HEK293 (cell line): ENCODE measurements around the gene CNKSR2.

Experiments used
- CTCF ChIP-seq: fragments of 450-650 bp; formaldehyde crosslinking; IDR thresholded peaks from 2 replicates; pipeline ENCODE4 v1.5.1; 2016; ENCODE audit warnings: missing biosample characterization, missing genetic modification characterization
- GLI2 ChIP-seq: fragments of 450-650 bp; formaldehyde crosslinking; IDR thresholded peaks from 2 replicates; pipeline ENCODE4; 2017; ENCODE audit warnings: missing biosample characterization, missing genetic modification characterization, low read depth, borderline replicate concordance
- PRDM10 ChIP-seq: fragments of 450-650 bp; formaldehyde crosslinking; IDR thresholded peaks from 2 replicates; pipeline ENCODE4 v1.5.1; 2016; ENCODE audit warnings: missing biosample characterization, missing genetic modification characterization
- ZBTB17 ChIP-seq: fragments of 450-650 bp; formaldehyde crosslinking; IDR thresholded peaks from 2 replicates; pipeline ENCODE4 v1.5.1; 2016; ENCODE audit warnings: missing biosample characterization, missing genetic modification characterization
- ZNF24 ChIP-seq: fragments of 450-650 bp; formaldehyde crosslinking; IDR thresholded peaks from 2 replicates; pipeline ENCODE4 v1.5.1; 2016; ENCODE audit warnings: missing biosample characterization, missing genetic modification characterization
- ZNF248 ChIP-seq: fragments of 450-650 bp; formaldehyde crosslinking; IDR thresholded peaks from 2 replicates; pipeline ENCODE4 v1.5.1; 2017; ENCODE audit warnings: missing biosample characterization, missing genetic modification characterization
- ZNF274 ChIP-seq, 2 experiments: fragments of 200-500 bp in 1 of 2; fragments of 450-650 bp in 1 of 2; sonication (Bioruptor generic) in 1 of 2; formaldehyde crosslinking in 1 of 2; IDR thresholded peaks; 2 replicates each; pipeline versions ENCODE4 v1.5.1 to v1.6.1; 2014 to 2016; ENCODE audit warnings: borderline replicate concordance in 1 of 2, inconsistent platforms in 1 of 2, low read length in 1 of 2, missing biosample characterization in 1 of 2, missing genetic modification characterization in 1 of 2
- ZNF398 ChIP-seq: fragments of 450-650 bp; formaldehyde crosslinking; IDR thresholded peaks from 2 replicates; pipeline ENCODE4 v1.5.1; 2017; ENCODE audit warnings: missing biosample characterization, missing genetic modification characterization
- ZNF558 ChIP-seq: fragments of 450-650 bp; formaldehyde crosslinking; IDR thresholded peaks from 2 replicates; pipeline ENCODE4 v1.5.1; 2016; ENCODE audit warnings: missing biosample characterization, missing genetic modification characterization
- ZNF571 ChIP-seq: fragments of 450-650 bp; formaldehyde crosslinking; IDR thresholded peaks from 2 replicates; pipeline ENCODE4 v1.5.0; 2017; ENCODE audit warnings: missing biosample characterization, missing genetic modification characterization
- ZNF677 ChIP-seq: fragments of 450-650 bp; IDR thresholded peaks from 2 replicates; pipeline ENCODE4 v1.5.0; 2018; ENCODE audit warnings: missing biosample characterization, mild to moderate bottlenecking, missing genetic modification characterization, moderate library complexity
- ZNF776 ChIP-seq: fragments of 450-650 bp; formaldehyde crosslinking; IDR thresholded peaks from 2 replicates; pipeline ENCODE4 v1.5.0; 2017; ENCODE audit warnings: missing biosample characterization, missing genetic modification characterization, borderline replicate concordance

DNA sequence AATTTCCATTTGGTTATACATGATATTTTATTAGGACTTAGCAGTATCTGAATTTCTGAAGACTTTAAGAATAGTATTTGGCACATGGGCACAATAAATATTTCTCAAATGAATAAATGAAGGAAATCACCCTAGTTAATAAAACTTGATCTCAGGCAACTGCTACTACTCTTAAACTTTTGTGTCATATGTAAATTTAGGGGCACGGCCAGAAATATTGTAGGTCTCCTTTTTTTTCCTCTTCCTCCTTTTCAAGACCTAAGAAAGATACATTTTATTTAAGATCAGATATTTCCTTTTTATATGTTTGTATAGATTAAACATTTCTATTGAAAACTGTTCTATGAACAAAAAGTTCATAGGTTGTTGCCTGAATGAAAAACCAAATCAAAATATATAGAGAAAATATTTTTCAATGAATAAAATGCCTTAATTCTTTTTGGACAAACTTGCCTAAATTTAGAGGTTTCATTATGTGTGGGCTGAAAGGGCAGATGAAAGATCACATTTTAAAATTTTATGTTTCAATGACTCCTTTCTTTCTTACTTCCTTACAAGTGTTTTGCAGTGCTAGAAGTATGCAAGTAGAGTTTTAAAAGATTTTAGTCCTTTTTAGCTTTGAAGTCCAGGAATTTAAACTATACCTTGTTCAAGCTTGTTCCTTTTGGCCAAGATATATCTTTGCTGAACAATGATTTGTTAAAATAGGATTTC, 26.3 kb downstream of the CNKSR2 start:
- TF ChIP-seq CTCF (no peak), ZBTB17 (tag by site-specific recombination) (no peak), GLI2 (no peak), ZNF274 (IDR thresholded peaks at IDR 0.05; ENCODE audit: low read length) (no peak), ZNF274 (tag by site-specific recombination; IDR thresholded peaks at IDR 0.05; ENCODE audit: borderline replicate concordance) (no peak), PRDM10 (tag by site-specific recombination) (no peak), ZNF398 (tag by site-specific recombination) (no peak), ZNF558 (no peak), ZNF571 (no peak), ZNF248 (tag by site-specific recombination) (no peak), ZNF677 (no peak), ZNF24 (tag by site-specific recombination) (no peak), ZNF776 (tag by site-specific recombination) (no peak)
